Liver (tissue), 9 donors: ENCODE data around the gene BRINP3. TPM values are rescaled to one million over a fixed set of nuclear protein-coding genes. Genes with fewer than 3 reads are reported as not detected.
"Not testable (repeated sequence)": the region's sequence is repeated elsewhere in the genome, so short reads cannot be mapped to it uniquely, and the experiment has no call there.

Experiments
- DNase-seq: peaks from one replicate; pipeline ENCODE4 v3.0.0-alpha.2; 2017; ENCODE audit warnings: low spot score
- H3K27ac ChIP-seq, 2 donors: one replicate each; pipeline ENCODE4 v1.7.0; 2013; ENCODE audit warnings: inconsistent platforms in 2 of 2, low read length in 2 of 2, control low read depth in 1 of 2, low read depth in 1 of 2, mild to moderate bottlenecking in 1 of 2
- H3K27me3 ChIP-seq, 4 donors: one replicate each; pipeline versions ENCODE4 v1.6.1 to v1.7.0; 2013; ENCODE audit warnings: low read length in 3 of 4, inconsistent platforms in 1 of 4, mild to moderate bottlenecking in 1 of 4, moderate library complexity in 1 of 4; ENCODE audit not compliant: control insufficient read depth in 4 of 4, insufficient read depth in 4 of 4
- H3K36me3 ChIP-seq, 4 donors: one replicate each; pipeline versions ENCODE4 v1.6.1 to v1.7.0; 2013; ENCODE audit warnings: low read length in 3 of 4, mild to moderate bottlenecking in 3 of 4, low read depth in 1 of 4, moderate library complexity in 1 of 4; ENCODE audit not compliant: control insufficient read depth in 4 of 4, insufficient read depth in 3 of 4
- H3K4me1 ChIP-seq, 4 donors: one replicate each; pipeline versions ENCODE4 v1.6.1 to v1.7.0; 2013; ENCODE audit warnings: low read length in 3 of 4, mild to moderate bottlenecking in 3 of 4, moderate library complexity in 1 of 4; ENCODE audit not compliant: control insufficient read depth in 4 of 4, insufficient read depth in 4 of 4
- H3K4me3 ChIP-seq, 3 donors: one replicate each; pipeline versions ENCODE4 v1.6.1 to v1.7.0; 2013; ENCODE audit warnings: low read length in 3 of 3, control low read depth in 1 of 3, low read depth in 1 of 3, mild to moderate bottlenecking in 1 of 3
- H3K9ac ChIP-seq, 2 donors: one replicate each; pipeline ENCODE4 v1.7.0; 2013; ENCODE audit warnings: low read length in 2 of 2, mild to moderate bottlenecking in 2 of 2, moderate library complexity in 2 of 2, control low read depth in 1 of 2, low read depth in 1 of 2
- H3K9me3 ChIP-seq, 4 donors: one replicate each; pipeline versions ENCODE4 v1.6.1 to v1.7.0; 2013; ENCODE audit warnings: low read length in 3 of 4; ENCODE audit not compliant: control insufficient read depth in 4 of 4
- CTCF ChIP-seq: fragments of 150-350 bp; IDR thresholded peaks from 2 replicates; pipeline ENCODE4 v1.5.1; 2017; ENCODE audit warnings: improper control_type of control experiment, low read depth, low read length; ENCODE audit not compliant: missing input control
- EGR1 ChIP-seq, 2 donors: IDR thresholded peaks; 2 replicates each; pipeline ENCODE4 v1.6.1; 2016 to 2018; ENCODE audit warnings: antibody characterized with exemption in 2 of 2, low read depth in 2 of 2
- FOXA1 ChIP-seq: IDR thresholded peaks from 2 replicates; pipeline ENCODE4 v1.6.1; 2016; ENCODE audit warnings: antibody characterized with exemption
- FOXA2 ChIP-seq: IDR thresholded peaks from 2 replicates; pipeline ENCODE4 v1.6.1; 2016; ENCODE audit warnings: antibody characterized with exemption
- GABPA ChIP-seq, 2 donors: IDR thresholded peaks in 1 of 2; conservative IDR thresholded peaks in 1 of 2; 2 replicates each; pipeline ENCODE4 v1.6.1; 2016; ENCODE audit warnings: antibody characterized with exemption in 2 of 2, mild to moderate bottlenecking in 1 of 2, moderate library complexity in 1 of 2
- HNF4A ChIP-seq, 2 donors: conservative IDR thresholded peaks; 2 replicates each; pipeline ENCODE4 v1.6.1; 2016; ENCODE audit warnings: antibody characterized with exemption in 2 of 2, mild to moderate bottlenecking in 2 of 2
- HNF4G ChIP-seq: IDR thresholded peaks from 2 replicates; pipeline ENCODE4 v1.6.1; 2016; ENCODE audit warnings: antibody characterized with exemption
- JUND ChIP-seq, 2 donors: IDR thresholded peaks; 2 replicates each; pipeline ENCODE4 v1.6.1; 2016; ENCODE audit warnings: antibody characterized with exemption in 2 of 2
- NR2F2 ChIP-seq: IDR thresholded peaks from 2 replicates; pipeline ENCODE4 v1.6.1; 2016; ENCODE audit warnings: antibody characterized with exemption
- RXRA ChIP-seq, 2 donors: IDR thresholded peaks; 2 replicates each; pipeline ENCODE4 v1.6.1; 2017 to 2018; ENCODE audit warnings: antibody characterized with exemption in 2 of 2, mild to moderate bottlenecking in 1 of 2
- SP1 ChIP-seq: IDR thresholded peaks from 2 replicates; pipeline ENCODE4 v1.6.1; 2018; ENCODE audit warnings: antibody characterized with exemption, mild to moderate bottlenecking
- TAF1 ChIP-seq: conservative IDR thresholded peaks from 2 replicates; pipeline ENCODE4 v1.6.1; 2016; ENCODE audit warnings: antibody characterized with exemption, mild to moderate bottlenecking
- YY1 ChIP-seq: IDR thresholded peaks from 2 replicates; pipeline ENCODE4 v1.6.1; 2016; ENCODE audit warnings: antibody characterized with exemption, mild to moderate bottlenecking
- WGBS: extraction: QIAGEN DNeasy Blood & Tissue Kit; methylation state at CpG from one replicate; pipeline ENCODE4 v1.1.7; 2013; 5-methylcytosine and 5-hydroxymethylcytosine counted together
- polyA plus RNA-seq, 2 donors: library from polyadenylated mRNA; stranded (reverse) in 1 of 2; unstranded in 1 of 2; fragments of 200-250 nt in 1 of 2; fragments of >200 nt in 1 of 2; fragmentation: Nextera tagmentation in 1 of 2; extraction: Ambion mirVana in 1 of 2; gene quantifications; one replicate each; pipeline versions ENCODE4 v1.2.1 to v1.2.3, GENCODE V29; 2013 to 2015
- total RNA-seq, 2 donors: library from RNA; depleted of rRNA; stranded (reverse); fragments of >200 nt; gene quantifications; one replicate each; pipeline ENCODE4 v1.2.3, GENCODE V29; 2014
- TF ChIP-seq, protein P1 (sequence below): IDR thresholded peaks from 2 replicates; pipeline ENCODE4 v1.6.1; 2016; ENCODE audit warnings: antibody characterized with exemption
- TF ChIP-seq, protein P2 (sequence below): IDR thresholded peaks from 2 replicates; pipeline ENCODE4 v1.6.1; 2016; ENCODE audit warnings: antibody characterized with exemption, mild to moderate bottlenecking
- TF ChIP-seq, protein P3 (sequence below): IDR thresholded peaks from 2 replicates; pipeline ENCODE4 v1.6.1; 2016; ENCODE audit warnings: antibody characterized with exemption
- donor health status: healthy.
- donor health status: healthy.
- donor health status: healthy.
- donor health status: healthy.
- donor health status: healthy.

BRINP3 gene
- total and polyA plus RNA-seq, 4 donors = 0.02 TPM; not detected in 3

GRCh38 chr1:190126728-190127127 is 350.9 kb downstream of the BRINP3 start:
- no peak overlapping the region for H3K27ac ChIP-seq
- no peaks in the 10 kb centered on the region for H3K36me3 ChIP-seq
- DNase-seq = no peak
- no peaks in the 10 kb centered on the region for H3K9me3 ChIP-seq
- no peak overlapping the region for H3K9ac ChIP-seq
- WGBS = 70% methylated on average over 2 of the region's 2 CpGs
- H3K27me3 ChIP-seq = peaks cover 0 to 2% (median 0%) of the 10 kb centered on the region in 4 donors
- TF ChIP-seq SP1 = no peak
- no peak for TF ChIP-seq RXRA (IDR thresholded peaks at IDR 0.05)
- H3K4me3 ChIP-seq = no peak overlapping the region
- H3K4me1 ChIP-seq = no peaks in the 10 kb centered on the region

GRCh38 chr1:190124068-190124467 is 353.6 kb downstream of the BRINP3 start:
- H3K27ac ChIP-seq = no peak overlapping the region
- TF ChIP-seq, protein P1, sequence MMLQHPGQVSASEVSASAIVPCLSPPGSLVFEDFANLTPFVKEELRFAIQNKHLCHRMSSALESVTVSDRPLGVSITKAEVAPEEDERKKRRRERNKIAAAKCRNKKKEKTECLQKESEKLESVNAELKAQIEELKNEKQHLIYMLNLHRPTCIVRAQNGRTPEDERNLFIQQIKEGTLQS = no peak
- TF ChIP-seq FOXA2 (no peak), FOXA1 (no peak), JUND (IDR thresholded peaks at IDR 0.05) (no peak), HNF4G (no peak), NR2F2 (no peak), YY1 (no peak), EGR1 (IDR thresholded peaks at IDR 0.05; ENCODE audit: low read depth in 2 of 2) (no peak), TAF1 (no peak), GABPA (IDR thresholded peaks at IDR 0.05 in 1 of 2, conservative IDR thresholded peaks at IDR 0.05 in 1 of 2) (no peak), SP1 (no peak), CTCF (no peak), HNF4A (conservative IDR thresholded peaks at IDR 0.05) (no peak)
- TF ChIP-seq, protein P2, sequence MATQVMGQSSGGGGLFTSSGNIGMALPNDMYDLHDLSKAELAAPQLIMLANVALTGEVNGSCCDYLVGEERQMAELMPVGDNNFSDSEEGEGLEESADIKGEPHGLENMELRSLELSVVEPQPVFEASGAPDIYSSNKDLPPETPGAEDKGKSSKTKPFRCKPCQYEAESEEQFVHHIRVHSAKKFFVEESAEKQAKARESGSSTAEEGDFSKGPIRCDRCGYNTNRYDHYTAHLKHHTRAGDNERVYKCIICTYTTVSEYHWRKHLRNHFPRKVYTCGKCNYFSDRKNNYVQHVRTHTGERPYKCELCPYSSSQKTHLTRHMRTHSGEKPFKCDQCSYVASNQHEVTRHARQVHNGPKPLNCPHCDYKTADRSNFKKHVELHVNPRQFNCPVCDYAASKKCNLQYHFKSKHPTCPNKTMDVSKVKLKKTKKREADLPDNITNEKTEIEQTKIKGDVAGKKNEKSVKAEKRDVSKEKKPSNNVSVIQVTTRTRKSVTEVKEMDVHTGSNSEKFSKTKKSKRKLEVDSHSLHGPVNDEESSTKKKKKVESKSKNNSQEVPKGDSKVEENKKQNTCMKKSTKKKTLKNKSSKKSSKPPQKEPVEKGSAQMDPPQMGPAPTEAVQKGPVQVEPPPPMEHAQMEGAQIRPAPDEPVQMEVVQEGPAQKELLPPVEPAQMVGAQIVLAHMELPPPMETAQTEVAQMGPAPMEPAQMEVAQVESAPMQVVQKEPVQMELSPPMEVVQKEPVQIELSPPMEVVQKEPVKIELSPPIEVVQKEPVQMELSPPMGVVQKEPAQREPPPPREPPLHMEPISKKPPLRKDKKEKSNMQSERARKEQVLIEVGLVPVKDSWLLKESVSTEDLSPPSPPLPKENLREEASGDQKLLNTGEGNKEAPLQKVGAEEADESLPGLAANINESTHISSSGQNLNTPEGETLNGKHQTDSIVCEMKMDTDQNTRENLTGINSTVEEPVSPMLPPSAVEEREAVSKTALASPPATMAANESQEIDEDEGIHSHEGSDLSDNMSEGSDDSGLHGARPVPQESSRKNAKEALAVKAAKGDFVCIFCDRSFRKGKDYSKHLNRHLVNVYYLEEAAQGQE = no peak
- TF ChIP-seq, protein P3, sequence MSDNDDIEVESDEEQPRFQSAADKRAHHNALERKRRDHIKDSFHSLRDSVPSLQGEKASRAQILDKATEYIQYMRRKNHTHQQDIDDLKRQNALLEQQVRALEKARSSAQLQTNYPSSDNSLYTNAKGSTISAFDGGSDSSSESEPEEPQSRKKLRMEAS = no peak
- H3K36me3 ChIP-seq = no peaks in the 10 kb centered on the region
- WGBS = 63% methylated on average over 3 of the region's 3 CpGs
- no peak overlapping the region for H3K9ac ChIP-seq
- H3K9me3 ChIP-seq = no peaks in the 10 kb centered on the region
- no peak for DNase-seq
- H3K4me3 ChIP-seq = no peak overlapping the region
- H3K27me3 ChIP-seq = no peaks in the 10 kb centered on the region
- no peaks in the 10 kb centered on the region for H3K4me1 ChIP-seq

GRCh38 chr1:190120564-190120963 is 357.1 kb downstream of the BRINP3 start:
- H3K9ac ChIP-seq, H3K27me3 ChIP-seq, H3K27ac ChIP-seq, H3K4me1 ChIP-seq, H3K36me3 ChIP-seq, H3K9me3 ChIP-seq, H3K4me3 ChIP-seq, DNase-seq: not testable (repeated sequence)
- WGBS = 81% methylated on average over 11 of the region's 11 CpGs
